Kidney tubule cell (primary cell): ENCODE measurements around the gene SIGLEC12.

Experiments
- DNase-seq: peaks from one replicate; pipeline ENCODE4 v3.0.0-alpha.2; 2018; ENCODE audit warnings: low spot score

The SIGLEC12 gene

DNA sequence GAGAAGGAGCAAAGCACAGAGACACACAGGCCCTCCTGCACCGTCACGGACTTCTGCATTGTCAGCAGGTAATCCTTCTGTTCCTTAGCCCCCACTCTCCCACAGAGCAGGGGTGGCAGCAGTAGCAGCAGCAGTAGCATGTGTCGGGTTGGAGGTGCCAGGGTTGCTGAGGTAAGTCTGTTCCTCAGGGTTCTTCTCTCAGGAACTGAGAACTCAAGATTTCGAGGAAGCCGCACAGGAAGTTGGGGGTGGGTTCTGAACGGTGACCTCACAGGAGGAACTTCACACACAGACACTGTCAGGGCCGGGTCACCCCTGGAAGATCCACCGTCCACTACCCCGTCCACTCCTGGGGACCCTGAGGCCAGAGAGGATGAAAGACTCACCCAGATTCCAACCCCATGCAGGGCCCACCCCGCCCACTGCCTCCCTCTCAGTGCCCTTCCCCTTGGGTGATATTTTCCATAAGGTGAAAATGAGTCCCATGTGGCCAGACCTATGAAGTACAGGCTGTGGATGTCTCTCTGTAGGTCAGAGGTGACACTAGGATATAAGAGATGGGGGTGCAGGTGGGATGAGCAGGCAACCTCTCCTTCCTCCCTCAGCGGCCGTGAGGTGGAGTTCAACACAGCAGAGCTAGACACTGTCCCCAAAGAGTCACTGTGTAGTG is at the start of gene SIGLEC12:
TSS of gene SIGLEC12 (minus strand) at position 207 of the 670 bp plus-strand sequence. CDS start at position 140, 67 bp downstream.
- DNase-seq: no peak

DNA sequence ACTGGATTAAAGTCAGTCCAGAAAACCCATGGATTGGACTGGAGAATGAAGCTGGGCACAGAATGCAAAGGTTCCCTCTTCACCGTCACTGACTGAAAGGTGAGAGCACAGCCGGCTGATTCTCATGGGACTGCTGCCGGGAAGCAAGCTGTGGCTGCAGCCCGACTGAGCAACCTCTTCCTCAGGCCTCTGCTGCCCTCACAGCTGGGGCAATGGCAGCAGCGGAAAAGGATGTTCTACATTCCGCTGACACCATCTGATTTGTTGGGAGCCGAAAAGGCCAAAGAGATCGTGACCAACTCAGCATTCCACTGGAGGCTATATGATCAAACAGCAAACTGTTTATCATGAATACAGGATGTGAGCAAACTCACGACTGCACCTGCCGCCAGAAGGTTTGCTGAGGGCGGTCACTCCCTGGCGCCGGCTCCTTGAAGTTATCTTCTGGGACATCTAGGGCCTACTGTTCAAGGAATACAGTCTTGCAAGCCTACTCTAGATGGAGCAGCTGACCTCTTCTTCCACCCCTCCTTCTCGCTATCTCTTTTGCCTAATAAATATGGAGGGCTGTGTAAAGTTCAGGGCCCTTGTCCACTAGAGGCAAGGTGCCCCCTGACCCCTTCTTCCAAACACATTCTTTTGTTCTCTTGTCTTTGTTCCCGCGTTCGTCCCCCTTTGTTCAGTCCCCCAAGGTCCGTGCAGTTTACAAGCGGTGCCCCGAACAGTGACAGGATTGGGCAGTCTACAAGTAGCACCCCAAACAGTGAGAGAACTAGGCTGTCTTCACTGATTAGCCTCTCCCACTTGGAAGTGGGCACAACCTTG is 49.5 kb upstream of the SIGLEC12 start:
- no peak for DNase-seq

DNA sequence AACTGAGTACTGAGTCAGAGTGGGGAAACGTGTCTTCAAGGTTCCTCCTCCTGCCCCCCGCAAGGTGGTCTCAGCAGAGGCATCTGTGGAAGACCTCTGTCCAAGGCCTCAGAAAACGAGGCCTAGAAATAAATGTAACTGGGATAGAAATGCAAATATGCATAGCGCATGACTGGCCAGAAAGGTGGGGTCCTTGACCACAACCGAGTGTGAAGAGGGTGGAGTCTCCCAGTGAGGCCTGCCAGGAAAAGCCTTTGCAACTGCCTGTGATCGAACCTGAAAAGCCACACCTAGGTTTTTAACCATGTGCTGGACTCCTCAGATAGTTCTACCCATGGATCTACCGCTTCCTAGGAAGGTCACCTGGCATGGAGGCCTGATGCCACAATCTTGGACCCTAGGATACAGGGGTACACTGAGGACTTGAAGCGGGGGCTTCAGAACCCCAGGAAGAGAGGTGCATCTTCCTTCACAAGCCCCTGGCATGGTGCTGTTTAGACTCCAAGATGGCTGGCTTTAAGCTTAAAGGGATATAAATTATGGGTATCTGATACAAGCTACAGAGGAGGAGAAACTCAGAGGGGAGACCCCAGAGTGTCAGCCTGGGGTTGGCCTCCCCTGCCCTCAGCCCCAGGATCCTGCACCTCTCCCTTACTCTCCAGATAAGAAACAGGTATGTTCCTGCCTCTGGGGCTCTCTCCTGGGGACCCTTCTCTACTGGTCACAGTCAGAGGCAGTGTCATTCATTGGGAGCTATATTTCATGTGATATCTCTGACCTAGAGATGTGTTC is 48.1 kb upstream of the SIGLEC12 start:
- DNase-seq: no peak

DNA sequence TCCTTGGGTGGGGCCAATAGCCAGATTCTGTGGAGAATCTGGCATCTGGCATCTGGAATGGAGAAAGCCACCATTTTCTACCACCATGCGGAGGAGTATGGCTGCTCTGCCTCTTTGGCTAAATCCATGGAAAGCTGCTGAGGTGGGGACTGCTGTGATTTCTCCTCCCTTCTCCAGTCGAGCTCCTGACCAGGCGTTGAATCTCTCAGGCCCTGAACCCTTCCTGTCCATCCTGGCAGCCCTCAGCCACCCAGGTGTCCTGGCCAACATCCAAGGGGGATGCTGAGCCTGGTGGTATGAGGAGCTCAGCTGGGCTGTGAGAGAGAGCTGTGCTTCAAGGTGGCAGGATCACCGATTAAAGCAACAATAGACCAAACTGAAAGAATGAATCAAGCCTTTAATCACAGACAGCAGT is 47.3 kb upstream of the SIGLEC12 start:
- DNase-seq: no peak

DNA sequence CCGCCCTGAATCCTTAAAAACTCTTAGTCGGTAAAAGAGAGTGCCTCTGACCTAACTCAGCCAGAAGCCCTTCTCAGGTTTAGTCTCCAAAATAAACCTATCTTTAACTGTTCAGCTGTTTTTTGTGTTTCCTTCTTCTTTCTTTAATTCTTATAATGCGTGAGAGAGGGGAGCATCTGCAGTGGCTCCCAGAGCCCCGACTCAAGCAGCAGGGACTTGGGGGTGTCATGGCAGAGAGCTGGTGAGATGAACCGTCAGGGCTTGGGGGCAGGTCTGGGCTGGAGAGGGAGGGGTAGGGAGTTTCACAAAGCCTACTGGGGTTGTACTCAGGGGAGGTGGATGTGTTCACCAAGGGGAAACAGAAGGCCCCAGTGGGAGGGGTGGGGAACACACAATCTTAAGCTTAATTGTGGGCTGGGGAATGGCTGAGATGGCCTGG is 46.6 kb upstream of the SIGLEC12 start:
- no peak for DNase-seq

DNA sequence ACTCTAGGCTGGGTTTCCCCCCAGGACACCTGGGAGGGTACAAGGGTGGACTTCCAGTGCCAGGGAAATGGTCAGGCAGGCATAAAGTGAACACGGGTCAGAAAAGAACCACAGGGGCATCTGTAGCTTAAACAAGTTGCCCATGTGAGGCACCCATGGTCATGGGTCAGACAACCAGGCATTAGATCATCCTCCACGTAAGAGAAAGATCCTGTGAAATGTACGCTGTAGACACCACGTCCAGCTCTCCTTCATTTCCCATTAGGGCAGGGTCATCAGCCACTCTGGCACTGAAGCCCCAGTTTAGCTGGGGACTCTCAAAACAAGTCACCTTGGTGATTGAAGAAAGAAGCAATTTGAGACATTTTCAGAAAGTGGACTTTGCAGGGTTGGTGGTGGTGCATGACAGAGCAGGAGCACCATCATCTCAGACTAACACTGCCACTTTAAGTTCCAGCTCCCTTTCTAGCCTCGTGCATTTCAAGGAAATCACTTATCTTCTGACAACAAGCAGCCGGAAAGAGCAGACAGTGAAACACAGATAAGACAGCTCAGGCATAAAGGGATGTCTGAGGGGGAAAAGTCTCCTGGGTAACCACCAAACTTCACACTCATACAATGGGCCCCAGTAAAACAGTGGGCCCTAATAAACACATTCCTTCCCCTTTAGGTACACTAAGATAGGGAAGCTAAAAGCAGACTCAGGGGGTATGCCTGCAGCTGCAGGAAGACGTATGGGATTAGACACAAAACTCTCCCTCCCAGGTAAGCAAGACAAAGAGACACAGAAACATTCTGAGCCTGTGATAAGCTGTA is 46.0 kb upstream of the SIGLEC12 start:
- no peak for DNase-seq

DNA sequence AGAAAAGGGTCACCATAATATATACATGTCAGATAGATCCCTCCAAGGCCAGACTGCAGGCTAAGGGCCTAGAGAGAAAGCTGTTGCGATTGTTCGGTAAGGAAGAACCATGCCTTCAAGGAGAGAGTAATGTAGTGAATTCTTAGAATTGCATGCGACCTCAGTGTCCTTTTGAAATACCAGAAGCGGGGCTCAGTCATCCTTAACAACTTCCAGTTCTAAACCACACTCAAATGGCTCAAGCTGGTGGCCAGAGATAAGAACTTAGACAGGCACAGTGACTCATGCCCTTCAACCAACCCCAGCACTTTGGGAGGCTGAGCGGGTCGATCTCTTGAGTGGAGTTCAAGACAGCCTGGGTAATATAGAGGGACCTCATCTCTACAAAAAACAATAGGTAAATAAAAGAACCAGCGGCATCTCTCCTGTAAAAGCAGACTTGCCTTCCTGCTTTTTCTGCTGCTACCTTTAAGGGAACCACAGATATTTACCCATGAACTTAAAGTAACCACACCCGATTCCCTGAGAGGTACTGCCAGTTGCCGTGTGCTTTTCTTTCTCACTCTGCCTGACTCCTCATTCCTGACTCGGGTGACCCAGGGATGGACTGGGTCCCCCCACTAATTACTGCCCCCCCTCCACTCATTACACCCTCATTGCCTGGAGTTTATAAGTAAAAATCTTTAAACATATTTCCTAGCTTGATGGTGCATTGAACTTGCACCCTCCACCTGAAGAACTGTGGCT is 45.2 kb upstream of the SIGLEC12 start:
- peak; percentile 24 for DNase-seq

DNA sequence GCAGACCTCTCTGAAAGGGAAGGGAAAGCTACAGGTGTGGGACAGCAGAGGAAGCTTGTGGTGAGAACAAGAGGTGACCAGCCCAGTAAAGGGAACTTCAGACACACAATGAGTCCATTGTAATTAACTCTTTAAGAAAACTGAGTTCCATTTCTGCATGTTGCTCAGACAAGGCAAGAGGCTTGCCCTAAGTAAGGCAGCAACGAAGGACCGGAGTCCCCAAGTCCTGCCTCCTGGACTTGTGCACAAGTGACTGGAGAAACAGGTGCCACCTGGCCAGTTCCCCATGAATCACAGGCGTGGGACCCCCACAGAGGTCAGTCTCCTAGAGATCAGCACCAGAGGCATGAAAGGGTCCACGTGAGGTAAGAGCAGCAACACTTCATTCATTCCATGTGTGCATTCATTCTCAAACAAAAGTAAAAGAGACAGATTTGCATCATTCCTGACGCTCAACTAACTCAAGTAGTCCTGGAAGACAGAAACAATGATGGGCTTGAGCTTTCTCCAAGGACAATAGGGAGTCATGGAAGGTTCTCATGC is 44.6 kb upstream of the SIGLEC12 start:
- no peak for DNase-seq

DNA sequence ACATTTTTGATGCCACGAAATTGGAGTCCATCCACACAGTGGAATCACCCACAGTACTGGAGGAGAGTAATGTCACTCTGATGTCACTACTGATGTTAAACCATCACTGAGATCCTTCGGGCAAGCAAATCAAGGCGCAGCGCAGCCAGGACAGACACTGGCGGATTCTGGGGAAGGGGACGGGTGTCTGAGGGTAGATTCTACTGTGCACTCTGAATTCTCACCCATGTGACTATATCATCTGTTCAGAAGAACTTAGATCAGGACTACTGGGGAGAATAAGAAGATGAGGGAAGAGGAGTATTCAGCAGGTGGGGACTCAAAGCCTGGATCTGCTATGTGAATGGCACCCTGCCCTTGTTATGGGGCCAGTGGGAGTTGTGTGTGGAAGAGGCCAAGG is 42.4 kb upstream of the SIGLEC12 start:
- no peak for DNase-seq

DNA sequence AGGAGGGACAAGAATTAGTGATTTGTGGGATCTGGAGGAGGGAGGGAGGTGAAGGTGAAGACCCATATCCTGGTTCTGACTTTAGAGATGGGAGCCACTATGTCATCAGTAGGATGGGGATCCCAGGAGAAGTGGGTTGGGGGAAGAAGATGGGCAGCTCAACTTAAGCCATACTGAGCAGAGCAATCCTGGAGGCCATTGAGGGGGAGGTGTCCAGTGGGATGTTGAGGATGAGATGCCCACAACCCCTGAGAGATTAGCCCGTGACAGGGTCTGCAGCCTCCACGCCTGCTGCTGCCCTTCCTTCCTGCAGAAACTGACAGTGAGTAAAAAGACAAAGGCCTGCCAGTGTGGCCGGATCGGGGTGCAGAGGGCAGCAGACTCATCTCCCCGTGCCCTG is 41.1 kb upstream of the SIGLEC12 start:
- no peak for DNase-seq

DNA sequence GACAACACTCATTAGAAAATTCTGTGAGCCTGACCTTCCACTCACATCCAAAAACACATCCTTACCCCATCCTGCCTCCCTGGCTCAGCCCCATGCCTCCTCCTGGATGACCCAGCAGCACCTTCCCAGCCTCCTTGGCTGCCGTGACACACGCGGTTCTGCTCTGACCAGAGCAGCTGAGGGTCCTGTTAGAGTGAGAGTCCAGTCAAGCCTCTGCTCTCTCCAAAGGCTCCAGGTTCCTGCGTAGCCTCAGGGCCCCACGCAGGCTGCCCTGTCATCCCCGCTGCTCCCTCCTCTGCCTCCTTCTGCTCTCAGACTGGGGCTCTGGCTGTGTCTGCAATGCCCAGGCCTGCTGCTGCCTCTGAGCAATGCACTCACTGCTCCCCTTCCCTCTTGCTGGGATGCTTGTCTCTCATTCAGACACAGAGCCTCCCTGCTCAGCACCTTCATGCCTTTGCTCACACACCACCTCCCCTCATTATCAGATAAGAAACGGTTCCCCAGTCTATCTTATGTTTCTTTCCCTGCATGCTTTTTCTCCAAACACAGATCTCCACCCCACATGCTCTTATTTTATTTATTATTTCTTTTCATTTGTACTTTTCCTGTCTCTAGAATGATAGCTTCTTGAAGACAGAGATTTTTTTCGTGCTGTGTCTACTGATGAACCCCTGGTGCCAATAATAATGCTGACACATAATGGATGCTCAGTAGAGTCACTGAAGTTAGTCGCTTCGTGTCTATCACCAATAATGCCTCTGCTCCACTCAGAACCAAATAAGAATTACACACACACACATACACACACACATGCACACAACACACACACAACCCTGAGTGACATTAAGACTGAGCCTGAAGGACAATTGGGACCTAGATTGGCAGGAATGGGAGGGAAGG is 40.1 kb upstream of the SIGLEC12 start:
- DNase-seq: no peak

DNA sequence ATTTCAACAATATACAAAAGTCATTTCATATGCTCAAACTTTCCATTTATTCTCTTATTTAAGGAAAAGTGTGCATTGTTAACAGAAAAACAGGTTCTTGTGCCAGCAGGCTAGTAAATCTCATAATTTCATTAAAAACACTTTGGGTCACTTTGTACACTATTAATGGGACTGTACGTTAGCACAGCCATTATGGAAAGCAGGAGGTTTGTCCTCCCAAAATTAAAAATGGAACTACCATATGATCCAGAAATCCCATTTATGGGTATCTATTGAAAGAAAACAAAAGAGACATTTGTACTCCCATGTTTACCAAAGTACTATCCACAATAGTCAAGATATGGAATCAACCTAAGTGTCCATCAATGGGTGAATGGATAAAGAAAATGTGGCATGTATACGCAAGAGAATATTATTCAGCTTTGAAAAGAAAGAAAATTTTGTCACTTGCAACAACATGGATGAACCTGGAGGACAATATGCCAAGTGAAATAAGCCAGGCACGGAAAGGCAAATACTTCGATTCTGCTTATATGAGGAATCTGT is 38.3 kb upstream of the SIGLEC12 start:
- DNase-seq: no peak

DNA sequence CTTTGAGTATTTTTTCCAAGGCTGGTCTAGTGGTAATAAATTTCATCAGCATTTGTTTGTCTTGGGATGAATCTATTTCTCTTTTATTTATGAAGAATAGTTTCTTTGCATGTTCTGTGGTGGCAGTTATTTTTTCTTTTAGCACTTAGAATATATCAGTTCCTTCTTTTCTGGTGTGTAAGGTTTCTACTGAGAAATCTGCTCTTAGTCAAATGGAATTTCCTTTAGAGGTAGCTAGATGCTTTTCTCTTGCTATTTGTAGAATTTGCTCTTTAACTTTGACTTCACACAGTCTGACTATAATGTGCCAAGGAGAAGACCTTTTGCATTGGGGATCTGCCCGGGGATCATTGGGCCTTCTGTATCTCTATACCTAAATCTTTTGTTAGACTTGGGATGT is 33.9 kb upstream of the SIGLEC12 start:
- no peak for DNase-seq

DNA sequence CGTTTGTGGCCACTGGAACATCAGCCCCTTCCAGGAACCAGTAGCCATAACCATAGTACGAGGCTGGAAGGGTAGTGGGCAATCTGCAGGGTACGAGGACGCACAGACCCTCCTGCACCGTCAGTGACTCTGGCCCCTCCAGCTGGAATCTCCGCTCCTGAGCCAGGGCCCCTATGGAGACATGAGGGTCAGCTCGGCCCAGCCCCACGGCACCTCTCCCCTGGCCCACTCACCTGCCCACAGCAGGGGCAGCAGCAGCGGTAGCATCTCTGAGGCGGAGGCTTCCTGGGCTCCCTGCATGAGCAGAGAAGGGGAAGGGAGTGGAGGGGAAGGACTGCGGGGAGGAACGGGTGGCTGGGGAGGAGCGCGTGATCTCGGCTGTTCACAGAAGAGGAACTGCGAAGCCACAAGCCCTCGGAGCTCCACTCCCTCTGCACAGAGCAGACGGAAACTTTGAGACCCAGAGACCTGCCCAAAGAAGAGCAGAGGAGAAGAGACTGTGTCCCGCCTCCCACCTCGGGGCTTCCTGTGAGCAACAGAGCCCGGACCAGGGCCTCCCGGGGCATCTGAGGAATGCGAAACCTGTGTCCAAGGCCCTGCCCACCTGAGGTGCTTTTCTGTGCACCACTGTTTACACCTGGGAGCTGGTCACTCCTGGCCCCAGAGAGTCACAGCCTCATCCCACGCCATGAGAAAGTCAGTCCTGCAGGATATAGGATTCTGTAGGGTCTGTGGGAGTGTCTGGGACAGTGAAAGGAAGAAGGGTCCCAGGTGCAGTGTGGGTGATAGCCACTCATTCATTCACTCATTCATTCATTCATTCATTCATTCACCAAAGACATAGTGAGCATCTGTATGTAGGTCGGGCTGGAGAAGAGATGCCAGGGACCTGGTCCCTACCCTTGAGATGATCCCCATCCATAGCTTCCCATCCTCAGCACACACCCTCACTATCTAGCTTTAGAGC is 30.0 kb upstream of the SIGLEC12 start, which contains the start of gene SIGLEC6:
TSS of gene SIGLEC6 (minus strand) at position 322 of the 967 bp plus-strand sequence. CDS start at position 300, 22 bp downstream.
- DNase-seq: no peak

DNA sequence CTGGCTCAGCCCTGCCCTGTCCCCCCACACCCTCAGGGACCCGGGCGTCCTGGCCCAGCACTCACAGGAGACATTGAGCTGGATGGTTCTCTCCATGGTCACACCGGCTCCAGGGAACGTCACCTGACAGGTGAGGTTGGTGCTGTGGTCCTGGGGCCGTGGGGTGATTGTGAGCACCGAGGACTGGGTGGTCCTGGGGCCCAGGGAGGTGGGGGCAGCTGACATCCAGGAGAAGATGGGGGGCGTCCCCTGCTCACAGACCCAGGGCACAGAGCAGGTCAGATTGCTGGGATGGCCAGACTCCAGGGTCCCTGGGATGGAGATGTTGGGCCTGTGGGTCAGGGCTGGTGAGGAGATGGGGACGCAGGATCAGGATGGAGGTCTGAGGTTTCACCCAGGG is 29.0 kb upstream of the SIGLEC12 start:
- DNase-seq: no peak

DNA sequence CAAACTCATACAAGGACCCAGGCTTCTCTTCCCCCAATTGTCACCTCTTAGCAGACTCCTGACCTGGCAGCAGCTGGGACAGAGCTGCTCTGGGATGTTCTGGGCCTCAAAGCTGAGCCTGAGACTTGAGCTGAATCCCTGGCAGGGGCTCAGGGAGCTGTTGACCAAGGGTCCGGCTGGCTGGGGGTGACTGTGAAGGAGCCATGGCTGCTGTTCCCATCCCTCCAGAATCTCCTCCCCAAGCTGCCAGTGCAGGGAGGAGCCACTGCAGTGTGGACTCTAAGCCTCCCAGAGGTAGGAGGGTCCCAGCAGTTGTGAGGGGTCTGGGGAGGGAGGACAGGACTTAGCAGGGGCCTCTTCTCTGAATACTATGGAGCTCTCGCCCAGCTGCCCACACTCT is 27.7 kb upstream of the SIGLEC12 start:
- DNase-seq: no peak

DNA sequence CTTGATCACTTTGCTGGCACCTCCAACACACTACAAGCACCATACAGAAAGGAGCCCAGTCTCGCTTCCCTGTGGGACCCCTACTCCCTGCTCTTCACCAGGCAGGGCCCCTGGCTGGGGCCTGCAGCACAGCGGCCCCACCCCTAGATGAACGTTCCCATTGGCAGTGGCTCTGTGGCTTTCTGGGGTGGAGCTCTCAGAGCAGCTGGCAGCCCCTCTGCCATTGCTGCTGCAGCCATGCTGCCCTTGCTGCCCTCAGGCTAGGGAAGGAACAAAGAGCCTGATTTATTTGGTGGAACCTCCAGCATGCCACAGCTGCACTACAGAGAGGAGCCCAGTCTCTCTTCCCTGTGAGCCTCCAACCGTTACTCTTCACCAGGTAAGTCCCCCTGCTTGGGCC is 24.1 kb upstream of the SIGLEC12 start:
- no peak for DNase-seq

DNA sequence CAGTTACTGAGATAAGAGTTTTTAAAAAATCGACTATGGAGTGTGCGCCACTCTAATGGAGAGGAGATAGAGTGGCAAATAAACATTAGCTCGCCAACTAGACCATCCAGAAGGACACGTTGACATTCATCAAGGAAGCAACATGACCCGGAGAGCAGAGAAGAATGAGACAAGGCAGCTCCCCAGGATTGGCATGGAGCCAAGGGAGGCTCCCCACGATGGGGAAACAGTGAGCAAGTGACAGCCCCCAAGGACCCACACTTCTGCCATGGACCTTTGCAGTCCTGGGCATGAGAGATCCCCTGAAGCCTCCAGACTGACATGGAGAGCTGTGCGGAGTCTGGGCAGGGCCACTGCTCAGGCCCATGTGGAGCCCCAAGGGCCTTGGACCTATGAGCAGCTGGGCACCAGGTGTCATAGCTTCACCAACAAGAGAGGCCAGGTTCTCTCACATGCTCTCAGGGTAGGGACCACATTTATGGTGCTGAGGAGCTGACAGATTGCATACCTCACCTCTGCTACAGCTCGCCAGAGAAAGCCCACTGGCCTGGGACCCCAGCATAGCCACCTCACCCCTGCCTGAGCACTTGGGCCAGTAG is 23.2 kb upstream of the SIGLEC12 start:
- no peak for DNase-seq
